GM19328 (cell line): ENCODE data around the gene NR2F2.

Experiments
- ATAC-seq: cut with Tn5 transposase; IDR thresholded peaks from one replicate; pipeline ENCODE4 v1.9.1; 2021; ENCODE audit warnings: mild to moderate bottlenecking, moderate library complexity; ENCODE audit not compliant: unreplicated experiment

NR2F2 gene

DNA sequence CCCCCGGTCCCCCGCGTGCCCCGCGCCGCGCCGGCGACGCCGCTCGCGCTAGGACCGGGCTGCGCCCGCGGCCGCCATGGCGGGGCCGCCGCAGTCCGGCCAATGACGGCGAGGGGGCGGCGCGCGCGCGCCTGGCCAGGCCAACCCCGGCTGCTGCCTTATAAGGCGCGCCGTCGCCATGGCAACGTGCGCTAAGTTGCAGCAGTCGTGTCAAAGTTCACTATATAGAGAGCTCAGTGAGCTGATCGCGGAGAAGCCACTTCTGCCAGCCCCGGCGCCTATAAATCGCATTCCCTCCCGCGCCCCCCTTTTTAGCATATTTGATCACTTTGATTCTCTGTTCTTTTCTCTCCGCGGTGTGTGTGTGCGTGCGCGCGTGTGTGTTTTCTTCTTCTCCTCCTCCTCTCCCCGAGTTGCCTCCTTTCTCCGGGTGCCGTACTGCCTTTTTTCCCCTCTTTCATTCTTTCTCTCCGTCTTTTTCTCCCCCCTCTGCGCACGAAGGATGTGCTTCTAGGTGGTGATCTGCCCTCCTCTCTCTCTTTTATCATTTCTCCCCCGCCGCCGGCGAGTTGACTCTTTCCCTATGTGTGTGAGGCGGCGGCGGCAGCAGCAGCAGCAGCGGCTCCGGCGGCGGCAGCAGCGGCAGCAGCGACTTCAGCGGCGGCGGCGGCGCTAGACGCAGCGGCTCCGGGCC, at the start of gene NR2F2:
NR2F2 (plus strand) TSS at position 251 of the 694 bp plus-strand sequence. CDS start 1,406 bp downstream, outside the sequence.
- no peak for ATAC-seq

DNA sequence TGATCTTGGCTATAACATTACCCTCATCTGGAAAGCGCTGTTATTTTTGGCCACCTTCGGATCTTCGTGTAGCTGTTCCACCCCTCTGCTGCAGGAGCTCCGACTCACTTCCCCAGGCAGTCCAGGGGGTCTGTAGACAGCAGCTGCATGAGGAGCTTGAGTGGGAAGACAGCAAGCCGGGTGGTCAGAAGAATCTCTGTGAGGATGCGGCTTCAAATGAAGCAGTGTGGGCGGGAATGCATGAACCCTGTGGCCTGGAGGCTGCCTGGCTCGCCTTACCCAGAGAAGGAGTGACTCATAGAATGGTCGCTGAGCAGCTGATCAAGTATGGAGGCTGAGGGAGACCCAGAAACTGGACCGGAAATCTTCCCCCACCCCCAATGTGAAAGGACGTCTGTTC, 45.2 kb upstream of the NR2F2 start:
- ATAC-seq = no peak

DNA sequence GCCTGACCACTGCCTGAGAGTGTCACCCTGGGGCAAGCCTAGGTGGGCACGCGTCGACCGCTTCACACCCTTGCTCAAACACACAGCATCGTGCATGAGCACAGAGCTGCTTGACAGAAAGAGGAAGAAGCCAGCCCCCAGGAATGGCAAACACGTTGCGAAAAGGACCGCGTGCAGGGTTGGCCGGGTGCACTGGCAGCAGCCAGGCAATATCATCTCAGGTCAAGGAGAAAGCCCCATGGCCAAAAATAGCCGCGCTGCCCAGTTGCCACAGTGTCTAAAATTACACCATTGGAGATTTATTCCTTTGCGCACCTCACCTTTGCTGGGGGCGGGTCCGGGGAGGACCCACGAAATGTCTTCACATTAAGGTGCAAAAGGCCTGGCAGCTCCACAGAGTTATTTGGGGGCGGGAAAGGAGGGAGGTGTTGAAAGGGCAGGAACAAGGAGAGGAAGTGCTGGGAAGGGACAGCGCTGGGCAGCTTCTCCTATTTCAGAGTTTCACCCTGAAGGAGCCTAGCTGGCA, 44.7 kb upstream of the NR2F2 start:
- ATAC-seq = no peak

DNA sequence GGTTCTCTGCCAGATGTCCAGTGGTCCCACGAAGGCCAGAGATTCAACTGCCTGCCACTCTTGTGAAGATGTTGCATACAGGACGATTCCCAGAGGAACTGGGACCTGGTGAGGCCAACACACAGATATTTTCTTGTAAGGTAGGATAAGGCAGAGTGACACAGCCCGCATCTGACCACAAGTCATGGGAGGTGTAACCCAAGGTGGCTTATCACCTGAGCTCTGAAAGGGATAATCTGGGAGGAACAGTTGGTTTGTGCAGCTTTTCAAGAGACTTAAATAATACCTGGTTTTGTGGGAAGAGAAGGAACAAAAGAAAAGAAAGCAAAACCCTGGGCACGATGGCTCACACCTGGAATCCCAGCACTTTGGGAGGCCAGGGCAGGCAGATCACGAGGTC, 39.8 kb upstream of the NR2F2 start:
- ATAC-seq = no peak

DNA sequence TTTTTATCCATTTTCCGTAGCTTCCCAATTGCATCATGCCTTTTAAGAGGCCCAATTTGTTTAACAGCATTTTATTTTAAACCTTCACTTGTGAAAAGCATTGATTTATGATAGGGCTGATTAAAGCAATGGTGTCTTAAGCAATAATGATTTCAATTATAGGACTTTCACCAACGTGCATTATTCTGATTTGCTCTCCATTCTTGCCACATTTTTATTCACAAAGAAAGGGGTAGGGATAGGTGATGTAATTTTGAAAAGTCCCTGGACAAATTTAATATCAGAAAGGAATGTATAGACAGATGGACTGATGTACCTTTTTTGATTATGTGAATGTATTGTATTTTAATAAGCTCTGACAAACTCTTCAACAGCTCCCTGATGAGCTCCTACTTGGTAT, 37.9 kb upstream of the NR2F2 start:
- ATAC-seq = no peak

DNA sequence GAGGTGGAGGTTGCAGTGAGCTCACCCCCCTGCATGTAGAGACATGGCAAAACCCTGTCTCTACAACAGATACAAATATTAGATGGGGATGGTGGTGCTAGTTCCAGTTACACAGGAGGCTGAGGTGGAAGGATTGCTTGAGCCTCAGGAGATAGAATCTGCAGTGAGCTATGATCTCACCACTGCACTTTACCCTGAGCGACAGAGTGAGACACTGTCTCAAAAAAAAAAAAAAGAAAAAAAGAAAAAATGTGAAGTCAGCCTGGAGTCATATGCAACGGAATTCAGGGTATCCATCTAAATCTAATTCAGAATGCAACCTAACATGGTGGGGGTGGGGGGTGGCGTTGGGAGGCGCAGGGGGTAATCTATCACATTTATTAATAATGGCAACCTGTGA, 37.1 kb upstream of the NR2F2 start:
- ATAC-seq = no peak

DNA sequence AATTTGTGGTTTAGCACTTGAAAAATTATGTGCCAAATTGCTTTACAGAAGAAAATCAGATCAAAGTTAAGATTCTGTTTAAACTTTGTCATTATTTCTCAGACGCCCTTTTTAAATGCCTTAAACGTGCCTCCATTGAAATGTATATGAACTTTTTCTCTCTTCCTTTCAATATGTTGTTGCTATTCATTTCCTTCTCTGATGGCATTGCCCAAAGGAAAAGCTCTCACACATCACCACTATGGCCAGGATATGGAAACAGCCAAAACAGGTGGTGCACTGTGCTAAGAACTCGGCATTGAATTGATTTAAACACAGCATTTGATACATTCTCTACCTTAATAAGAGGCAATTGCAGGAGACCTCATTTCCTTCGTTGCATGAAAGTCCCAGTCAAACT, 35.7 kb upstream of the NR2F2 start:
- no peak for ATAC-seq

DNA sequence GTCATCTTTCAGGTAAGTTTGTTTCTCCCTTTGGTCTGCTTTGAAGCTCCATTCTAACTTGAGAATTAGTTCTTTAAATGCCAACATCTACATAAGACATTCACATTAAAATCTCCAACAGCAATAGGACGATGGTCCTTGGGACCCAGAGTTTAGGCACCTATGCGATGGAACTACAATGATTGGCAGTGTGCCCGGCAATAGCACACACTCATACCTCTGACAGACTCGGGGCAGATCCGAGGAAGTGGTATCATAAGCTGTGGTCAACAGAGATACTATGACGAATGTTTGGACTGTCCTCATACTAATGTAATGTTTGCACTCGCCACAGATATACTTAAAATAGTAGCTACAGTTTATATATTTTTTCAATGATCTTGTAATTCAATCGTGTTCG, 34.2 kb upstream of the NR2F2 start:
- ATAC-seq = no peak

DNA sequence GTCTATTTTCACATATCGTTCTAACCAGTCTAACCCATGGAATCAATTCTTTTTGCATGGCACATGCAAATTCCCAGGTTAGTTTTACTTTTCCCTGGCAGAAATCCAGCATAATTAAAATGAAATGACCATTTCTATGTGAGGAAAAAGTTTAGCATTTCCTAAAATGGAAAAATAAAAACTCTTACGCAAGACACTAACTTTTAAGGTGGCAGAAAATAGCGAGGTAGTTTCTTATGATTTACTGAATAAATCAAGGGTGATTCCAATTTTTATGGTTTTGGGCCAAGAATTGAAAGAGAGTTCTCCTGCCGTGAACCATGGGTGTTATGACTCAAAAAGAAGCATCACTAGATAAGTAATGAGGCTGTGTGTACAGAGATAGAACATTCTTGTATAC, 32.7 kb upstream of the NR2F2 start:
- ATAC-seq = no peak

DNA sequence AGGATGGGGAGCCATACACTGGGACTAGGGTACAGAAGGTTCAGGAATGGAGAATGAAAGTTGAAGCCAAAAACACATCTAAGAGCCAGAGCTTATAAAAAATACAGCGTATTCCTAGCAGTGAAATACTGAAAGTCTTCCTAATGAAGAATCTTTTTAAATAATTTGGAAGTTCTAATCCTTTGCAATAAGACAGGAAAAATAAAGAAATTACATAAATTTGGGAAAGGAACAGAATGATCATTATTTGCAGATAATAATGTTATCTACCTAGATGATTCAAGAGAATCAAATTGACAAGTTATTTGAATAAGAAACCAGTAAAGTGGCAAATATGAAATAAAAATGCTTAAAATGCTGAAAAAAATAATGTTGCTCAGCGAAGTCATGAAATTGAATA, 32.3 kb upstream of the NR2F2 start:
- no peak for ATAC-seq

DNA sequence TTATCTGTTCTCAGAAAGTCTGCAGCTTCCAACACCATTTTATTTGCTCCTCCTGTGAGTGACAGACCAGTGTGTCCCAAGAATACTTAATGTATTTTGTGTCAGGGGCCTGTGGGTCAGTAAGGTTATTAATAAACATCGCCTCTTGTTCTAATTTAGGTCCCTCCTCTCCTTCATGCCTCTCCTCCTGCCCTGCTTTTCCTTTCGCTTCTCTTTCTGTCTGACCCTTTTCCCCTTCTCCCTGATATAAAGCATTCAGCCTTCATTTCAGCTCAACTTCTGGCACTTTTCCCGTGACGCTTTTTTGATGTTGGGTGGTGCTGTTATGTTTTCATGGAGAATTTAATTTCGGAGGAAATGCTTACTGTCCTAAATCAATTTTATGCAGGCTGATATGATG, 29.7 kb upstream of the NR2F2 start:
- ATAC-seq = no peak

DNA sequence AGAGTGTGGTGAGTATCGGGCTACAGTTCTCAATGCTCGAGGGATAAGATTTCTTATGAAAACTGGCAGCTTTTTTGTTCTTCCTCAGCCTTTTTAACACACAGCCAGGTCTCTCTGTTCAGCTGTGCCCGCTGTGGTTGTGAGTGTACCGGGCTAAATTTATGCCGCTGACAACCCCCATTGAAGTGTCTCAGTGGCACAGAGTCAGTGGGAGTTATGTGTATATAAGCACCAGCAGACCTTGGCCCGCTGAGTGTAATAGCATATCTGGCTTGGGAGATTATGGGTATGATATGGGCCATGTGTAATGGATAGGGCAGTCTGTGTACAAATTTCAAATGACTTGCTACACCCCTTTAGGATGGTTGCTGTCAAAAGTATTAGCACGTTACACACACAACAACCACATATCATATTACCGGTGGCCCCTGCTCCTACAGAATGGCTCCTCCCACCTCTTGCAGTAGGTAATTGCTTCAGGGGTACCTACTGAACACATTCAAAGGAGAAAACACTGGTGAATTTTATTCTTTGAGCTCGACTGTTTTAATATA, 26.9 kb upstream of the NR2F2 start:
- no peak for ATAC-seq

DNA sequence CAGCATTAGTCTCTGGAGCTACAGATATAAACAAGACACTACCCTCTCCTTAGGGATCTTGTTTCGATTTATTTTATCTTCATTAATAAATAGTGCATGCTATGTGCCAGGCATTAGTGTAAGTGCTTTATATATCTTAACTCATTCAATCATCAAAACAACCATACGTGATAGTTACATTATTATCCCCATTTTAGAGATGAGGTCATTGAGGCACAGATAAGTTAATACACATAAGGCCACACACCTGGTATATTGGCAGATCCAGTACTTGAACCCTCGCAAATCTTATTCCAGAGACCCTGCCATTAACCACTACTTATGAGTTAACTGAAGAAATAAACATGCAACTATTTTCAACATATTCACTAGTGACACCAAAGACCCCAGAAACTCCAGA, 25.7 kb upstream of the NR2F2 start:
- no peak for ATAC-seq

DNA sequence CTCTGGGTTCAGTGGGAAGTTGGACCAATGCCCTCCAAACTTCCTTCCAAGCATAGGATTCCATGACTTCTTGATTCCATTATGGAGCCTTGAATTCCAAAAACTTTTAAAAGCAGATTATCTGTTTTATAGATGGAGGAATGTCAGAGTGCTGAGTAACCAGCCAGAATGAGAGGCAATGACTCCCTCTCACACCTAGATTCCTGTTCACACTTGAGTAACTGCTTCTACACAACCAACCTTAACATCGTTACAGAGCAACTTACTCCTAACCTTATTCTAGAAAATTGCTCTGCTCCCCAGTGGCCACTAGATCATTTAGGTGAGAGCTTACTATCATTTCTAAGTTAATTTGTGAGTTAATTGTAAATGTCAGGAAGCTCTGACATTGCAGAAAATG, 24.2 kb upstream of the NR2F2 start:
- ATAC-seq = no peak

DNA sequence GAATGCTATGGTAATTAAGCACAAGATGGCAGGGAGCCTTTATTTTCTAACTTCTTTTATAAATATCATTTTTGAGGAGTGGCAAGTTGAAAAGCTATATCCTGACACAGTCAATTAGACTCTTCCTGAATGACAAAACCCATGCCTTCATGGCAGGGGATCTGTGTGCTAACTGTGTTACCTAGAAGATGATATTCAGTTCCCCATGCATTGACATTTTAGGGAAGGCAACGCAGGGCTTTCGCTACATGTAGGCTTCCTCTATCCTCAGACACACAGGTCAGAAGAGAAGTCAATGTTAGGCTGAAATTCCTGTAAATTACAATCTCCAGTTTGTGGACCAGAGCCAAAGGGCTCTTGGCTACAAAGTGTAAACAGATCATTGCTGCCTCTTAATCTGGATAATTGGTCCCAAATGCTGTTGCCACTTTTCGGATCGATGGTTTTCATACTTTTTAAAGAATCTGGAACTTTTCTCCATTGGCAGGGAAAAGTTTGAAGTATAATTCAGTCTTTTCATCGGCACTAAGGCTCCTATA, 22.6 kb upstream of the NR2F2 start:
- no peak for ATAC-seq

DNA sequence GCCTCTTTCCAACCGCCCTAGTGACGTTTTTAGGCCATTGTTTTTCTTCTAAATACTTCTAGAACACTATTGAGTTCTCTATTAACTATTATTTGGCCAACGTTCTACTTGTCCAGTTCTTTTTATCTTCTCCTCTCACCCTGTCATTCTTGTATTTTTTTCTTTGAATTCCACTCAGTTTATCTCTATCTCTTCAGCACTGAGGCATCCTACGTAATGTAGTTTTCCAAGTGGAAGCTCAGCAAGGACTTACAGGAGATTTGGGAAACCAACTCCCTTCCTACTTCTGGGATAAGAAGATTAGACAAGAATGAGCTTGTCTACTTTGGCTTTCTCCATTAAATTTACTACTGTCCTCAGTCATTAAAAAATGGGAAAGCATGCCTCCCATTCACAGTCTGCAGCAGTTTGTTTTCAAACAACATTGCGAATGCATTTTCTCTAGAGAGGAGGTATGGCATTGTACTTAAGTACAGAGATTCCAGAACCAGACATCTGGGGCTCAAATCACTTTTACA, 21.3 kb upstream of the NR2F2 start:
- no peak for ATAC-seq

DNA sequence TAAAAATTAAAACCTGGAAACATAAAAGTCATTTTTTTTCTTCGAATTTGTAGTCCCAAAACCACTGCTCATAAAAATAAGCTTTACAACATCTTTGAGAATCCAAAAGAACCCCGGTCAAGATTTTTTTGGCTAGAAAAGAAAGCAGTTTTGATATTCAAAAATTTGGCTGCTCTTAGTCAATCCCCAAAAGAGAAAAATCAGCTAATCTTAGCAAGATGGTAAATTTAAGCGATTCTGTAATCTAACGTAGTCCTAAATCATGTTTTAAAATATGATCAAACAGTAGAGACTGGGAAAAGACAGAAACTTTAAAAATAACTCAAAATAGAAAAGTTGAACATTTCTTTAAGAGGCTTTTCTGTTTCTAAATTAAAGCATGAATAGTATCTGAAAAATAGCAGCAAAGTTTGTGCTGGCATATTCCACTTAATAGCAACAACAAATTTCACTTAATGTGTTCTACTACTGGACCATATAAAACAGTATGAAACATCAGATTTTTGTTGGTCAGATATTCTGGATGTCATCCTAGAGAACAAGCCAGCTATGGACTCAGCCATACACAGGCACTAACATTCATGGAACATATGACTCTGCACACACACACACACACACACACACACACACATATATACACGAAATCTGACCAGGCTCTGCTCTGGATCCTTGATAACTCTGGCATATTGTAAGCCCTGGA, 19.1 kb upstream of the NR2F2 start:
- ATAC-seq = no peak

DNA sequence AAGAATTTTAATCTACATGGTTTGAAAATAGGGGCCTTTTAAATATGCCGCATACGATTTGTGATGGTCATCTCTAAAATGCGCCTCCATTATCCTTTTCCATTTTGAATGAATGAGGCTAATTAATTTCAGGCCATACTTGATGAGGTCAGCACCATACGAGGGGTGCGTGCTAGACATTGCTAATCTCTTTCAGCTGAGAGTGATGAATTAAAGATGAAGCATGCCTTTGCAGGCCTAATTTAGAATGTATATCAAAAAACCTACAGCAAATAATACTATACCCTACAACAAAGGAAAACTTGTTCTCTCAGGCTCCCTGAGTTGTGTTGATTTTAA, 18.6 kb upstream of the NR2F2 start:
- ATAC-seq = no peak

DNA sequence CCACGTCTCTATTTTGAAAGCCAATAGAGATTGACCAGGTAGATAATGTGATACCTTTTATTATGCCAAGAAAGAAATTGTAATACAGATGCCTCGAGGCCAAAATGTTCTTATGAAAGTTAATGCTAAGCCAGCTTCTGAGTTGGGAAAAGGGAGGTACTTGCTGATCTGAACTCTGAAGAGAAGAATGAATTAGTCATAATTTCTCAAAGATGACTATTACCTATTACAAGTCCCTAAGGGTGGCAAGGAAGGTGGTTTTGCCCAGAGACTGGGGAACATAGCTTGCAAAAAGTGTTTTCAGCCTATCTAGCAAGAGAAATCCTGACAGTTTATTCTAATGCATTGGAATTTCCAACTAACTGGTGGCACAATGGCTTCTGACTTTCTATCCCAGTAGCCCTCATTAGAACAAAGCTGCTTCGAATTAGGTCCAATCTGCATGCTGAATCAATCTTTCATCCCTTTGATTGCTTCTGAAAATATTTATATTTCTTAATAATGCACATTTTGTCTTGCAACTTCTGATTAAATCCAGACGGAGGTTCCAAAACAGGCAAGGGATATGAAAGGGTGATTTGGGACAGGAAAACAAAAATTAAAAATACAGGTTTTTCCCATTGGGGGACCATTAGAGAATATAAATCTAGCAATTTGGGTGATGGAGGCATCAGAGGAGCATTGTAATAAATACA, 17.7 kb upstream of the NR2F2 start:
- no peak for ATAC-seq

DNA sequence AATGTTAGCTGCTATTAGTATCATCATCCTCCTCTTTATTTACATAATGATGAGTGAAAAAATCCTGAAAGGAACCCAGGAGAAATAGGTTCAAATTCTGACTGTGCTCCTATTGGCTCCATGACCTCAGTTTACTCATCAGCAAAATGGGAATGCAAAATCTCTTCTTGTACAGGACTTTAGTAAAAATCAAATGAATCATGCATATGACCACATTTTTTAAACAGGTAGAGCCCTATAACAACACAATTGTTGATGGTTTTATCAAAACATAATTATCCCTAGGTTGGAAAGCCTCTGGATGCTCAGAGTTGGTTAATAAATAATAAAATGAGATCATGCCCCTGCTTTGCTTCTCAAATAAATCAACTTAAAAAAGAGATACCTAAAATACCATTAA, 16.0 kb upstream of the NR2F2 start:
- ATAC-seq = no peak

DNA sequence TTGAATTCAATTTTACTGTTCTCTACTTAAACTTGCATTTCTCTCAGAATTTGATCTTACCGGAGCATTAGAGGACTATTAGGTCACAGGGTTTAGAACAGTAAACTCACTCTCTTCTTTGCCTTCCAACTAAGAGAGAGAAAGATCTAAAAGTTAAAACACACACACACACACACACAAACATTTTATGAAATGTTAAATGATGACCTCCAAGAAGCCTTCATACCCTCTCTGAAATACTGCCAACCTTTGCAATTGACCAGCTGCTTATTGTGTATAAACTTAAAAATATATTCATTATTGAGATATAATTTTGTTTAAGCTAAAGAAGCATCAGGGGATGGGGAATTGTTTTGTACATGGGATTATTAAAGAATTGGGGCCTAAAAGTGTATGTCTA, 15.5 kb upstream of the NR2F2 start:
- ATAC-seq = no peak
